Panc1 (cell line): ENCODE results near the gene ADGRE3. TPM values are rescaled to one million over a fixed set of nuclear protein-coding genes. Genes with fewer than 3 reads are reported as not detected.

Source experiments
- ATAC-seq: fragments of 200-7000 bp; cut with Tn5 transposase; 2 replicates; pipeline ENCODE4 v1.9.1; 2020; ENCODE audit warnings: mild to moderate bottlenecking, moderate library complexity
- BruUV-seq: library from RNA; stranded (reverse); fragments of 400-500 nt; replicated peaks from 2 replicates; lab custom pipeline; 2021; lab: Mats Ljungman, UMichigan
- CTCF ChIA-PET: fragments of 300-600 bp; sonication (Branson Sonifier 250); formaldehyde crosslinking; loops from one replicate; lab custom pipeline; 2022; ENCODE audit warnings: antibody characterized with exemption; lab: Charles Lee
- POLR2A ChIA-PET: fragments of 300-600 bp; sonication (Branson Sonifier 250); formaldehyde crosslinking; loops from one replicate; lab custom pipeline; 2022; ENCODE audit warnings: antibody characterized with exemption; lab: Charles Lee
- DNase-seq: peaks from one replicate; pipeline ENCODE4 v3.0.0-alpha.2; 2010; ENCODE audit warnings: low read depth, low spot score
- H3K27ac ChIP-seq: 2 replicates; pipeline ENCODE4 v1.5.1; 2011; ENCODE audit warnings: mild to moderate bottlenecking, low read length, inconsistent platforms
- H3K27me3 ChIP-seq: fragments of 200-500 bp; sonication (Bioruptor generic); 2 replicates; pipeline ENCODE4 v1.6.0; 2014; ENCODE audit warnings: low read length, inconsistent platforms; ENCODE audit not compliant: control insufficient read depth, insufficient read depth
- H3K36me3 ChIP-seq: fragments of 200-500 bp; sonication (Bioruptor generic); 2 replicates; pipeline ENCODE4 v1.5.1; 2014; ENCODE audit warnings: inconsistent platforms, mild to moderate bottlenecking, low read length, moderate library complexity; ENCODE audit not compliant: control insufficient read depth, insufficient read depth
- H3K4me1 ChIP-seq: 2 replicates; pipeline ENCODE4 v1.5.1; 2011; ENCODE audit warnings: inconsistent platforms, mild to moderate bottlenecking, low read length, moderate library complexity; ENCODE audit not compliant: control insufficient read depth, insufficient read depth
- H3K4me3 ChIP-seq, 2 experiments: 2 replicates each; pipeline ENCODE4 v1.5.1; 2011 to 2012; ENCODE audit warnings: low read depth in 2 of 2, low read length in 2 of 2, mild to moderate bottlenecking in 2 of 2, inconsistent platforms in 1 of 2, moderate library complexity in 1 of 2
- H3K9me3 ChIP-seq: fragments of 200-500 bp; sonication (Bioruptor generic); 2 replicates; pipeline ENCODE4 v1.5.1; 2014; ENCODE audit warnings: low read depth, mild to moderate bottlenecking, inconsistent platforms, low read length, moderate library complexity; ENCODE audit not compliant: control insufficient read depth, insufficient read depth
- POLR2AphosphoS5 ChIP-seq: IDR thresholded peaks from 2 replicates; pipeline ENCODE4 v1.6.1; 2012; ENCODE audit warnings: mild to moderate bottlenecking, low read depth, low read length, moderate library complexity
- SIN3A ChIP-seq: IDR thresholded peaks from 2 replicates; pipeline ENCODE4 v1.6.1; 2012; ENCODE audit warnings: low read depth, mild to moderate bottlenecking, low read length, moderate library complexity, borderline replicate concordance; ENCODE audit not compliant: insufficient read depth
- TCF7L2 ChIP-seq: IDR thresholded peaks from 2 replicates; pipeline ENCODE4 v1.6.1; 2011; ENCODE audit warnings: mild to moderate bottlenecking, low read depth, low read length, inconsistent platforms
- in situ Hi-C: cut with HindIII; loops from 2 replicates; pipeline ENCODE4 v1.10.0; 2016; ENCODE audit warnings: low sequenced_read_pairs, low pct_unique_long_range_greater_than_20kb
- intact Hi-C: fragments of 100-400 bp; cut with micrococcal nuclease; formaldehyde crosslinking; loops from one replicate; pipeline ENCODE4 v1.10.0; 2022; ENCODE audit not compliant: unreplicated experiment
- total RNA-seq: library from RNA; stranded (reverse); gene quantifications from one replicate; pipeline ENCODE4 v1.2.1, GENCODE V29; 2021; ENCODE audit not compliant: unreplicated experiment
- TF ChIP-seq, protein P1 (sequence below): fragments of 450-650 bp; IDR thresholded peaks from 2 replicates; pipeline ENCODE4 v1.5.1; 2017; ENCODE audit warnings: mild to moderate bottlenecking
- TF ChIP-seq, protein P2 (sequence below), 2 experiments: IDR thresholded peaks; 2 replicates each; pipeline ENCODE4 v1.6.1; 2011 to 2012; ENCODE audit warnings: low read depth in 2 of 2, control low read depth in 1 of 2, low read length in 1 of 2, mild to moderate bottlenecking in 1 of 2, moderate library complexity in 1 of 2; ENCODE audit not compliant: insufficient read depth in 1 of 2

The ADGRE3 gene
- total RNA-seq, 1 experiment from 2014 or later: not detected

DNA sequence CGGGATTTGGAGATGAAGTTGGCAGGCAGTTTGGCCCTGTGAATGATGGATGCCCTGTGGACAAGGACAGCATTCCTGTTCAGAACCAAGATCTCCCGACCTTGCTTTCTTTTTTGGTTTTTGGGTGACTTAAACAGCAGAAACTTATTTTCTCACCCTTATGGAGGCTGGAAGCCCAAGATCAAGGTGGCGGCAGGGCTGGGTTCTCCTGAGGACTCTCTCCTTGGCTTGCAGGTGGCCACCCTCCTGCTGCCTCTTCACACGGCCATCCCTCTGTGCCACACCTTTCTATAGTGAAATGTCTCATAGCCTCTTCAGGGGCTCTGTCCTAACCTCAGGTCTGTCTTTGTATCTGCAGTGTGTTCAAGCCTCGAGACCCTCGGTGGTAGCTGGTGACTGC, 29.2 kb upstream of the ADGRE3 start:
- intact Hi-C loops (no loop called here), in situ Hi-C loops (no loop called here)
- Histone ChIP-seq H3K9me3 (no peaks in the 10 kb centered on the region), H3K4me1 (no peaks in the 10 kb centered on the region), H3K27me3 (no peaks in the 10 kb centered on the region), H3K27ac (no peak overlapping the region), H3K36me3 (peaks cover 2% of the 10 kb centered on the region), H3K4me3 (no peak overlapping the region)
- no TSS peak for BruUV-seq
- ChIA-PET POLR2A (interaction anchor here (0.5 kb wide), 1 partner anchor 11 kb away, joined by 3 read pairs; no protein-coding TSS in a partner anchor), CTCF (no interaction called here)
- DNase-seq (no peak), ATAC-seq (no peak)
- TF ChIP-seq POLR2AphosphoS5 (no peak), SIN3A (no peak), TCF7L2 (no peak)
- TF ChIP-seq, protein P1, sequence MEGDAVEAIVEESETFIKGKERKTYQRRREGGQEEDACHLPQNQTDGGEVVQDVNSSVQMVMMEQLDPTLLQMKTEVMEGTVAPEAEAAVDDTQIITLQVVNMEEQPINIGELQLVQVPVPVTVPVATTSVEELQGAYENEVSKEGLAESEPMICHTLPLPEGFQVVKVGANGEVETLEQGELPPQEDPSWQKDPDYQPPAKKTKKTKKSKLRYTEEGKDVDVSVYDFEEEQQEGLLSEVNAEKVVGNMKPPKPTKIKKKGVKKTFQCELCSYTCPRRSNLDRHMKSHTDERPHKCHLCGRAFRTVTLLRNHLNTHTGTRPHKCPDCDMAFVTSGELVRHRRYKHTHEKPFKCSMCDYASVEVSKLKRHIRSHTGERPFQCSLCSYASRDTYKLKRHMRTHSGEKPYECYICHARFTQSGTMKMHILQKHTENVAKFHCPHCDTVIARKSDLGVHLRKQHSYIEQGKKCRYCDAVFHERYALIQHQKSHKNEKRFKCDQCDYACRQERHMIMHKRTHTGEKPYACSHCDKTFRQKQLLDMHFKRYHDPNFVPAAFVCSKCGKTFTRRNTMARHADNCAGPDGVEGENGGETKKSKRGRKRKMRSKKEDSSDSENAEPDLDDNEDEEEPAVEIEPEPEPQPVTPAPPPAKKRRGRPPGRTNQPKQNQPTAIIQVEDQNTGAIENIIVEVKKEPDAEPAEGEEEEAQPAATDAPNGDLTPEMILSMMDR: no peak
- TF ChIP-seq, protein P2, sequence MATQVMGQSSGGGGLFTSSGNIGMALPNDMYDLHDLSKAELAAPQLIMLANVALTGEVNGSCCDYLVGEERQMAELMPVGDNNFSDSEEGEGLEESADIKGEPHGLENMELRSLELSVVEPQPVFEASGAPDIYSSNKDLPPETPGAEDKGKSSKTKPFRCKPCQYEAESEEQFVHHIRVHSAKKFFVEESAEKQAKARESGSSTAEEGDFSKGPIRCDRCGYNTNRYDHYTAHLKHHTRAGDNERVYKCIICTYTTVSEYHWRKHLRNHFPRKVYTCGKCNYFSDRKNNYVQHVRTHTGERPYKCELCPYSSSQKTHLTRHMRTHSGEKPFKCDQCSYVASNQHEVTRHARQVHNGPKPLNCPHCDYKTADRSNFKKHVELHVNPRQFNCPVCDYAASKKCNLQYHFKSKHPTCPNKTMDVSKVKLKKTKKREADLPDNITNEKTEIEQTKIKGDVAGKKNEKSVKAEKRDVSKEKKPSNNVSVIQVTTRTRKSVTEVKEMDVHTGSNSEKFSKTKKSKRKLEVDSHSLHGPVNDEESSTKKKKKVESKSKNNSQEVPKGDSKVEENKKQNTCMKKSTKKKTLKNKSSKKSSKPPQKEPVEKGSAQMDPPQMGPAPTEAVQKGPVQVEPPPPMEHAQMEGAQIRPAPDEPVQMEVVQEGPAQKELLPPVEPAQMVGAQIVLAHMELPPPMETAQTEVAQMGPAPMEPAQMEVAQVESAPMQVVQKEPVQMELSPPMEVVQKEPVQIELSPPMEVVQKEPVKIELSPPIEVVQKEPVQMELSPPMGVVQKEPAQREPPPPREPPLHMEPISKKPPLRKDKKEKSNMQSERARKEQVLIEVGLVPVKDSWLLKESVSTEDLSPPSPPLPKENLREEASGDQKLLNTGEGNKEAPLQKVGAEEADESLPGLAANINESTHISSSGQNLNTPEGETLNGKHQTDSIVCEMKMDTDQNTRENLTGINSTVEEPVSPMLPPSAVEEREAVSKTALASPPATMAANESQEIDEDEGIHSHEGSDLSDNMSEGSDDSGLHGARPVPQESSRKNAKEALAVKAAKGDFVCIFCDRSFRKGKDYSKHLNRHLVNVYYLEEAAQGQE (IDR thresholded peaks at IDR 0.05; ENCODE audit: insufficient read depth in 1 of 2, low read depth in 2 of 2, low read length in 1 of 2): no peak

DNA sequence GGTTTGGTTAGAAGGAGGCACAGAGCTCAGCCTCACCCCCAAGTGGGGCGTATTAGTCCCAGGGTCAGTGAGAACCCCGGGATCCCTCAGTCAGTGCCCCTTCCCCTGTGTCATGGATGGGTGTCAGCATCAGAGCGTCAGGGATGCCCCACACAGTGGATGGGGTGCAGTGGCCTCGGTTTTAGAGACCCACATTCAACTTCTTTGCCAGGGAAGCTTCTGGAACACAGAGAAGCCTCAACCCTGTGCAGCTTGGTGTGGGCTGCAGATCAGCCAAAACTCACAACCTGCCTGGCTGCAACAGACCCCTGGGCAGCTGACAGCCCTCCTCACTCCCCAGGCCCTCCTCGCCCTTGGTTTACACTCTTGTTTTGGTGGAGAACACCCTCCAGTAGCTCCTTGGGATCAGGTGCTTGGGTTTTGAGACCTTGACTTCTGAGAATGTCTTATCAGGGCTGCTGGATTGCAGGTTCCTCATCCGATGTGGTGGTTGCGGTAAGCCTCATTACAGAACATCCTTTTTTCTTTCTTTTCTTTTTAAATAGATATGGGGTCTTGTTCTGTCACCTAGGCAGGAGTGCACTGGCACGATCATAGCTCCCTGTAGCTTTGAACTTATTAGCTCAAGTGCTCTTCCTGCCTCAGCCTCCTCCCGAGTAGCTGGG, 26.2 kb upstream of the ADGRE3 start:
- Histone ChIP-seq H3K4me1 (no peaks in the 10 kb centered on the region), H3K36me3 (peaks cover 2% of the 10 kb centered on the region), H3K27ac (no peak overlapping the region), H3K27me3 (no peaks in the 10 kb centered on the region), H3K4me3 (no peak overlapping the region), H3K9me3 (no peaks in the 10 kb centered on the region)
- ChIA-PET POLR2A (interaction anchor here (0.7 kb wide), 1 partner anchor 46 kb away, joined by 4 read pairs; no protein-coding TSS in a partner anchor), CTCF (no interaction called here)
- BruUV-seq: no TSS peak
- DNase-seq: no peak
- in situ Hi-C loops (no loop called here), intact Hi-C loops (no loop called here)
- no peak for ATAC-seq
- TF ChIP-seq POLR2AphosphoS5 (no peak), SIN3A (no peak), TCF7L2 (no peak)
- TF ChIP-seq, protein P2 (IDR thresholded peaks at IDR 0.05; ENCODE audit: insufficient read depth in 1 of 2, low read depth in 2 of 2, low read length in 1 of 2): no peak
- TF ChIP-seq, protein P1: no peak
